ENCODE results near the gene APEX1. TPM values are rescaled to one million over a fixed set of nuclear protein-coding genes. Genes with fewer than 3 reads are reported as not detected.

APEX1 gene
- total RNA-seq, 1 experiment from 2014 or later: 340 TPM

DNA sequence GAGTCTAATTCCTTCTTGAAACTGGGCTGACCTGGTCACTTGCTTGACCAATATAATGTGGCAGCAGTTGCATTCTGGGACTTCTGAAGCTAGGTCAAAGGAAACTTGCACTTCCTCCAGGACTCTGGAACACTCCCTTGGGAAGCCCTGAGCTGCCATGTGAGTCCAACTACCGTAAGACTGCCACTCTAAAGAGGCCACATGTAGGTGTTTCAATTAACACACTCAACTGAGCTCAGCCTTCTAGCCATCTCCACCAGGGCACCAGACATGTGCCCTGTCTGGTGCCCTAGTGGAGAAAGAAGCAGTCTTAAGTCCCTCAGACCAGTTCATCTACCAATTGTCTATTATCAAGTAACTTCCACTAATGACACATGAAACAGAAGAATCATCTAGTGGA is 35.6 kb upstream of the APEX1 start:
- no peaks in the 10 kb centered on the region for H3K27me3 Mint-ChIP-seq (ENCODE audit: low read depth)
- H4K8ac ChIP-seq (replicated peaks; ENCODE audit: insufficient read length, low read depth, low read length): no peak overlapping the region
- H2AK5ac ChIP-seq (ENCODE audit: insufficient read length, low read length): no peak overlapping the region
- H3K18ac ChIP-seq (ENCODE audit: insufficient read length, low read depth, low read length): no peak overlapping the region
- no peak overlapping the region for H3K14ac ChIP-seq (ENCODE audit: insufficient read depth, low read length)
- H3K27ac Mint-ChIP-seq: no peak overlapping the region; a peak in 1 of 7 replicates
- no peak overlapping the region for H3K56ac ChIP-seq (ENCODE audit: insufficient read length, low read depth, low read length)
- H2BK15ac ChIP-seq (ENCODE audit: low read depth, low read length): no peak overlapping the region
- TF ChIP-seq, protein P1, sequence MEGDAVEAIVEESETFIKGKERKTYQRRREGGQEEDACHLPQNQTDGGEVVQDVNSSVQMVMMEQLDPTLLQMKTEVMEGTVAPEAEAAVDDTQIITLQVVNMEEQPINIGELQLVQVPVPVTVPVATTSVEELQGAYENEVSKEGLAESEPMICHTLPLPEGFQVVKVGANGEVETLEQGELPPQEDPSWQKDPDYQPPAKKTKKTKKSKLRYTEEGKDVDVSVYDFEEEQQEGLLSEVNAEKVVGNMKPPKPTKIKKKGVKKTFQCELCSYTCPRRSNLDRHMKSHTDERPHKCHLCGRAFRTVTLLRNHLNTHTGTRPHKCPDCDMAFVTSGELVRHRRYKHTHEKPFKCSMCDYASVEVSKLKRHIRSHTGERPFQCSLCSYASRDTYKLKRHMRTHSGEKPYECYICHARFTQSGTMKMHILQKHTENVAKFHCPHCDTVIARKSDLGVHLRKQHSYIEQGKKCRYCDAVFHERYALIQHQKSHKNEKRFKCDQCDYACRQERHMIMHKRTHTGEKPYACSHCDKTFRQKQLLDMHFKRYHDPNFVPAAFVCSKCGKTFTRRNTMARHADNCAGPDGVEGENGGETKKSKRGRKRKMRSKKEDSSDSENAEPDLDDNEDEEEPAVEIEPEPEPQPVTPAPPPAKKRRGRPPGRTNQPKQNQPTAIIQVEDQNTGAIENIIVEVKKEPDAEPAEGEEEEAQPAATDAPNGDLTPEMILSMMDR (conservative IDR thresholded peaks at IDR 0.05): no peak
- no CpG with 5 or more reads among the region's 1 CpG for WGBS (ENCODE audit: extremely low coverage, insufficient read length, low lambda C conversion rate)
- no peak overlapping the region for H2BK12ac ChIP-seq (ENCODE audit: insufficient read length, low read depth, low read length)
- H3K27ac ChIP-seq (ENCODE audit: insufficient read length, low read depth, low read length): no peak overlapping the region
- H2BK5ac ChIP-seq (ENCODE audit: insufficient read length, low read length): no peak overlapping the region
- no peak overlapping the region for H2BK120ac ChIP-seq (ENCODE audit: low read depth, low read length, poor library complexity, severe bottlenecking)
- no peaks in the 10 kb centered on the region for H3K9me3 Mint-ChIP-seq
- DNase-seq: no peak
- peaks cover 13 to 21% of the 10 kb centered on the region in 2 experiments for H3K4me1 Mint-ChIP-seq
- no peaks in the 10 kb centered on the region for H3K23me2 ChIP-seq (ENCODE audit: insufficient read length, low read depth, low read length, poor library complexity, severe bottlenecking)
- no peak overlapping the region for H3K4me2 ChIP-seq (ENCODE audit: insufficient read depth, insufficient read length, low read length)
- H3K79me2 ChIP-seq (ENCODE audit: insufficient read depth, low read length): no peaks in the 10 kb centered on the region
- no peaks in the 10 kb centered on the region for H3K36me3 Mint-ChIP-seq (ENCODE audit: insufficient read depth in 1 of 3, low read depth in 3 of 3)
- no peaks in the 10 kb centered on the region for H3K79me1 ChIP-seq (ENCODE audit: insufficient read depth, low read depth, low read length, poor library complexity, severe bottlenecking)
- H3K9ac ChIP-seq (ENCODE audit: extremely low read depth, insufficient read length, low read length): no peak overlapping the region
- no peak overlapping the region for H3K4me3 Mint-ChIP-seq
- no peak overlapping the region for H3K23ac ChIP-seq (ENCODE audit: insufficient read length, low read depth, low read length)
- H3K27me3 ChIP-seq (ENCODE audit: insufficient read depth, low read length): no peaks in the 10 kb centered on the region
- H4K20me1 ChIP-seq (ENCODE audit: control insufficient read depth, insufficient read depth, insufficient read length): no peaks in the 10 kb centered on the region
- H3K4me1 ChIP-seq (ENCODE audit: insufficient read depth, low read length): no peaks in the 10 kb centered on the region
- H4K91ac ChIP-seq (ENCODE audit: insufficient read length, low read depth, low read length): no peak overlapping the region
- H2AFZ ChIP-seq (ENCODE audit: low read length): no peak overlapping the region
- no peak overlapping the region for H2BK20ac ChIP-seq (ENCODE audit: low read depth, low read length, poor library complexity, severe bottlenecking)
- no peaks in the 10 kb centered on the region for H3K9me3 ChIP-seq (ENCODE audit: control insufficient read depth, low read depth, low read length)
- no peak overlapping the region for H3K4ac ChIP-seq (ENCODE audit: low read depth, low read length)
- no peak overlapping the region for H3T11ph ChIP-seq (ENCODE audit: low read length)
- no peak overlapping the region for H4K5ac ChIP-seq (ENCODE audit: insufficient read length, low read depth, low read length)

Measured in H9 (cell line).